ENCODE data around the gene RUNX2.

DNA sequence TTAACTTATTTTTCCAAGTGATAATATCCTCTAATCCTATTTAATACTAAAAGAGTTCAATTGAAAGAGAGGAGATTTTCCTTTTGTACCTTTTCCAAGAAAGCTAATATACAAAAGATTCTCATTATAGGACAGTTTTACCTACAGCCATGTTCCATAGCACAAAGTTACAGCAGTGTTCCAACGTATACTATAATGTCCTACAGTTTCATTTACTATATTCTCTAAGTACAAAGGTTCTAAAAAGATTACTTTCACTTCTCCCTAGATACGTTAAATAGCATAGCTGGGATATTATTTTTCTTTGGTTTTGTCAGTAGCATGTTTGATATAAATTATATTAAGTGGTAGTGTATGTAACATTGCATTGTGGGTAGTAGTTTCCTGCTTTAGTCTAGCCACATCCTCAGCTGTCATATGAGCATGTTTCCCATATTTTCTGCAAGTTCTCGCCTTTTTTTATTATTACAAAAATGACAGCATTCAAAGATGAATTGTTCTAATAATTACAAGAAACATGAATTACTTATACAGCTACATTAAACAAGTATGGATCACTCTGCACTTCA, 4.4 kb upstream of the RUNX2 start:
- no peak for TF ChIP-seq MXI1 (IDR thresholded peaks at IDR 0.05; ENCODE audit: low read depth, low read length)
- no peak for TF ChIP-seq EP300 (IDR thresholded peaks at IDR 0.05; ENCODE audit: borderline replicate concordance in 1 of 2, low read depth in 1 of 2, low read length in 1 of 2)
- no peak for TF ChIP-seq EZH2phosphoT487 (IDR thresholded peaks at IDR 0.05; ENCODE audit: borderline replicate concordance, low read depth)
- TF ChIP-seq, protein P1, sequence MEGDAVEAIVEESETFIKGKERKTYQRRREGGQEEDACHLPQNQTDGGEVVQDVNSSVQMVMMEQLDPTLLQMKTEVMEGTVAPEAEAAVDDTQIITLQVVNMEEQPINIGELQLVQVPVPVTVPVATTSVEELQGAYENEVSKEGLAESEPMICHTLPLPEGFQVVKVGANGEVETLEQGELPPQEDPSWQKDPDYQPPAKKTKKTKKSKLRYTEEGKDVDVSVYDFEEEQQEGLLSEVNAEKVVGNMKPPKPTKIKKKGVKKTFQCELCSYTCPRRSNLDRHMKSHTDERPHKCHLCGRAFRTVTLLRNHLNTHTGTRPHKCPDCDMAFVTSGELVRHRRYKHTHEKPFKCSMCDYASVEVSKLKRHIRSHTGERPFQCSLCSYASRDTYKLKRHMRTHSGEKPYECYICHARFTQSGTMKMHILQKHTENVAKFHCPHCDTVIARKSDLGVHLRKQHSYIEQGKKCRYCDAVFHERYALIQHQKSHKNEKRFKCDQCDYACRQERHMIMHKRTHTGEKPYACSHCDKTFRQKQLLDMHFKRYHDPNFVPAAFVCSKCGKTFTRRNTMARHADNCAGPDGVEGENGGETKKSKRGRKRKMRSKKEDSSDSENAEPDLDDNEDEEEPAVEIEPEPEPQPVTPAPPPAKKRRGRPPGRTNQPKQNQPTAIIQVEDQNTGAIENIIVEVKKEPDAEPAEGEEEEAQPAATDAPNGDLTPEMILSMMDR (IDR thresholded peaks at IDR 0.05): no peak
- TF ChIP-seq, protein P2, sequence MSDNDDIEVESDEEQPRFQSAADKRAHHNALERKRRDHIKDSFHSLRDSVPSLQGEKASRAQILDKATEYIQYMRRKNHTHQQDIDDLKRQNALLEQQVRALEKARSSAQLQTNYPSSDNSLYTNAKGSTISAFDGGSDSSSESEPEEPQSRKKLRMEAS (IDR thresholded peaks at IDR 0.05; ENCODE audit: low read depth): no peak
- no peak for TF ChIP-seq RXRA (IDR thresholded peaks at IDR 0.05; ENCODE audit: borderline replicate concordance, low read depth)
- no peak for TF ChIP-seq POLR2AphosphoS5 (IDR thresholded peaks at IDR 0.05; ENCODE audit: low read depth, low read length)
- no peak for TF ChIP-seq TEAD4 (IDR thresholded peaks at IDR 0.05; ENCODE audit: borderline replicate concordance, insufficient read depth)
- no peak for TF ChIP-seq TCF12 (IDR thresholded peaks at IDR 0.05)
- no peak for TF ChIP-seq SMC3 (IDR thresholded peaks at IDR 0.05; ENCODE audit: low read depth, low read length)
- TF ChIP-seq, protein P3, sequence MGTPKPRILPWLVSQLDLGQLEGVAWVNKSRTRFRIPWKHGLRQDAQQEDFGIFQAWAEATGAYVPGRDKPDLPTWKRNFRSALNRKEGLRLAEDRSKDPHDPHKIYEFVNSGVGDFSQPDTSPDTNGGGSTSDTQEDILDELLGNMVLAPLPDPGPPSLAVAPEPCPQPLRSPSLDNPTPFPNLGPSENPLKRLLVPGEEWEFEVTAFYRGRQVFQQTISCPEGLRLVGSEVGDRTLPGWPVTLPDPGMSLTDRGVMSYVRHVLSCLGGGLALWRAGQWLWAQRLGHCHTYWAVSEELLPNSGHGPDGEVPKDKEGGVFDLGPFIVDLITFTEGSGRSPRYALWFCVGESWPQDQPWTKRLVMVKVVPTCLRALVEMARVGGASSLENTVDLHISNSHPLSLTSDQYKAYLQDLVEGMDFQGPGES (IDR thresholded peaks at IDR 0.05; ENCODE audit: low read depth, low read length): no peak
- TF ChIP-seq YY1 (IDR thresholded peaks at IDR 0.05; ENCODE audit: low read depth): no peak
